ENCODE data around the gene KRTAP9-3. TPM values are rescaled to one million over a fixed set of nuclear protein-coding genes. Genes with fewer than 3 reads are reported as not detected.
"Not testable (repeated sequence)": the region's sequence is repeated elsewhere in the genome, so short reads cannot be mapped to it uniquely, and the experiment has no call there.

The KRTAP9-3 gene
- total RNA-seq, 6 experiments from 2014 or later = not detected

GRCh38 chr17:41223821-41224220 lies 8.4 kb upstream of the KRTAP9-3 start:
- no peak overlapping the region for H3K4me3 Mint-ChIP-seq
- no peak for DNase-seq
- H3K4me1 Mint-ChIP-seq (ENCODE audit: low read depth) = 0 out of 2 replicates have a peak, but pooled peaks cover 8% of the 10 kb centered on the region
- H3K27me3 Mint-ChIP-seq (ENCODE audit: insufficient read depth) = peaks cover 7% of the 10 kb centered on the region
- no peak for TF ChIP-seq CTCF (IDR thresholded peaks at IDR 0.05)
- no peak overlapping the region for H3K27ac Mint-ChIP-seq
- H3K9me3 Mint-ChIP-seq = peaks cover 13% of the 10 kb centered on the region
- peaks cover 15% of the 10 kb centered on the region for H3K36me3 Mint-ChIP-seq (ENCODE audit: low read depth)

- no peak for DNase-seq
- H3K27me3 Mint-ChIP-seq (ENCODE audit: insufficient read depth) = peaks cover 4% of the 10 kb centered on the region
- H3K27ac Mint-ChIP-seq = no peak overlapping the region
- 0 out of 2 replicates have a peak, but pooled peaks cover 8% of the 10 kb centered on the region for H3K4me1 Mint-ChIP-seq (ENCODE audit: low read depth)
- H3K36me3 Mint-ChIP-seq (ENCODE audit: low read depth) = no peaks in the 10 kb centered on the region
- no peak overlapping the region for H3K4me3 Mint-ChIP-seq
- TF ChIP-seq CTCF (IDR thresholded peaks at IDR 0.05) = no peak
- H3K9me3 Mint-ChIP-seq = no peaks in the 10 kb centered on the region
These were observed 6.2 kb upstream of the KRTAP9-3 start for GRCh38 chr17:41226051-41226450.

GRCh38 chr17:41226598-41227095 lies 5.6 kb upstream of the KRTAP9-3 start, which contains the start of gene KRTAP9-2:
TSS of gene KRTAP9-2 (plus strand) at chr17:41226648. CDS start at chr17:41226655, 7 bp downstream.
- not testable (repeated sequence) for DNase-seq; H3K36me3 Mint-ChIP-seq (ENCODE audit: low read depth); H3K27me3 Mint-ChIP-seq (ENCODE audit: insufficient read depth); H3K4me1 Mint-ChIP-seq (ENCODE audit: low read depth); H3K4me3 Mint-ChIP-seq; H3K9me3 Mint-ChIP-seq; H3K27ac Mint-ChIP-seq

- Mint-ChIP-seq H3K27ac (no peak overlapping the region), H3K4me1 (ENCODE audit: low read depth) (peaks cover 6% of the 10 kb centered on the region; the same call in 1 of the 2 replicates), H3K27me3 (ENCODE audit: insufficient read depth) (peaks cover 14% of the 10 kb centered on the region), H3K36me3 (ENCODE audit: low read depth) (no peaks in the 10 kb centered on the region; the same call in 1 of the 2 replicates), H3K4me3 (no peak overlapping the region), H3K9me3 (no peaks in the 10 kb centered on the region)
- TF ChIP-seq CTCF (IDR thresholded peaks at IDR 0.05) = no peak
- no peak for DNase-seq
These were observed 2.2 kb upstream of the KRTAP9-3 start for GRCh38 chr17:41230094-41230493.

GRCh38 chr17:41231731-41232130 lies 518 bp upstream of the KRTAP9-3 start:
- Mint-ChIP-seq H3K4me3 (no peak overlapping the region), H3K27me3 (ENCODE audit: insufficient read depth) (peaks cover 17% of the 10 kb centered on the region), H3K4me1 (ENCODE audit: low read depth) (peaks cover 6% of the 10 kb centered on the region; the same call in 1 of the 2 replicates), H3K9me3 (no peaks in the 10 kb centered on the region), H3K27ac (no peak overlapping the region), H3K36me3 (ENCODE audit: low read depth) (no peaks in the 10 kb centered on the region; the same call in 1 of the 2 replicates)
- no peak for DNase-seq
- no peak for TF ChIP-seq CTCF (IDR thresholded peaks at IDR 0.05)

GRCh38 chr17:41237116-41237515 lies 4.9 kb downstream of the KRTAP9-3 start:
- DNase-seq; H3K4me1 Mint-ChIP-seq (ENCODE audit: low read depth); H3K27ac Mint-ChIP-seq; H3K4me3 Mint-ChIP-seq: not testable (repeated sequence)
- H3K27me3 Mint-ChIP-seq (ENCODE audit: insufficient read depth) = peaks cover 31% of the 10 kb centered on the region
- H3K9me3 Mint-ChIP-seq = peaks cover 13% of the 10 kb centered on the region
- peaks cover 13% of the 10 kb centered on the region for H3K36me3 Mint-ChIP-seq (ENCODE audit: low read depth)

GRCh38 chr17:41237949-41238437 lies 5.7 kb downstream of the KRTAP9-3 start, which contains the start of gene KRTAP9-8:
TSS of gene KRTAP9-8 (plus strand) at chr17:41237999. CDS start at chr17:41238052, 53 bp downstream.
- not testable (repeated sequence) for H3K4me3 Mint-ChIP-seq; H3K27ac Mint-ChIP-seq; H3K4me1 Mint-ChIP-seq (ENCODE audit: low read depth); DNase-seq
- peaks cover 13% of the 10 kb centered on the region for H3K9me3 Mint-ChIP-seq
- peaks cover 29% of the 10 kb centered on the region for H3K27me3 Mint-ChIP-seq (ENCODE audit: insufficient read depth)
- peaks cover 18% of the 10 kb centered on the region for H3K36me3 Mint-ChIP-seq (ENCODE audit: low read depth)

- H3K27ac Mint-ChIP-seq; H3K4me3 Mint-ChIP-seq; H3K36me3 Mint-ChIP-seq (ENCODE audit: low read depth); H3K9me3 Mint-ChIP-seq; H3K4me1 Mint-ChIP-seq (ENCODE audit: low read depth); DNase-seq; H3K27me3 Mint-ChIP-seq (ENCODE audit: insufficient read depth): not testable (repeated sequence)
These were observed 14.9 kb downstream of the KRTAP9-3 start for GRCh38 chr17:41246995-41247787.

- H3K27me3 Mint-ChIP-seq (ENCODE audit: insufficient read depth); DNase-seq; H3K9me3 Mint-ChIP-seq; H3K36me3 Mint-ChIP-seq (ENCODE audit: low read depth); H3K4me3 Mint-ChIP-seq; H3K27ac Mint-ChIP-seq; H3K4me1 Mint-ChIP-seq (ENCODE audit: low read depth): not testable (repeated sequence)
These were observed 17.5 kb downstream of the KRTAP9-3 start, which contains the start of gene KRTAP9-4 for GRCh38 chr17:41249637-41250240. TSS of gene KRTAP9-4 (plus strand) at chr17:41249687. CDS start at chr17:41249721, 34 bp downstream.

Measured in HFFc6 (cell line).